Glutamatergic neuron (in vitro differentiated cells): Measurements from ENCODE around the gene TTLL10. TPM values are rescaled to one million over a fixed set of nuclear protein-coding genes. Genes with fewer than 3 reads are reported as not detected.
A peak's percentile ranks its signal among the peaks of the same experiment; 100 is the strongest.

Experiments
- DNase-seq: peaks from one replicate; pipeline ENCODE4 v3.0.0; 2022
- H3K27ac Mint-ChIP-seq: one replicate; pipeline ENCODE4 v1.8.0; 2020; ENCODE audit warnings: mild to moderate bottlenecking, mixed read lengths, inconsistent platforms; ENCODE audit not compliant: unreplicated experiment
- H3K27me3 Mint-ChIP-seq: one replicate; pipeline ENCODE4 v1.8.0; 2020; ENCODE audit warnings: mild to moderate bottlenecking, moderate library complexity, mixed read lengths, inconsistent platforms; ENCODE audit not compliant: unreplicated experiment
- H3K36me3 Mint-ChIP-seq: one replicate; pipeline ENCODE4 v1.8.0; 2020; ENCODE audit warnings: mild to moderate bottlenecking, mixed read lengths, inconsistent platforms; ENCODE audit not compliant: unreplicated experiment
- H3K4me1 Mint-ChIP-seq: one replicate; pipeline ENCODE4 v1.8.0; 2020; ENCODE audit warnings: mild to moderate bottlenecking, low read depth, mixed read lengths, inconsistent platforms; ENCODE audit not compliant: unreplicated experiment
- H3K4me3 Mint-ChIP-seq: one replicate; pipeline ENCODE4 v1.8.0; 2020; ENCODE audit warnings: mild to moderate bottlenecking, mixed read lengths, inconsistent platforms; ENCODE audit not compliant: unreplicated experiment
- H3K9me3 Mint-ChIP-seq: one replicate; pipeline ENCODE4 v1.8.0; 2020; ENCODE audit warnings: mild to moderate bottlenecking, moderate library complexity, mixed read lengths, inconsistent platforms; ENCODE audit not compliant: unreplicated experiment
- CTCF ChIP-seq: fragments of 200-600 bp; sonication (generic); IDR thresholded peaks from one replicate; pipeline ENCODE4 v1.5.0; 2021; ENCODE audit not compliant: partially characterized antibody, unreplicated experiment
- total RNA-seq: library from RNA; stranded (reverse); fragmentation: NEBNext Ultra II Directional; extraction: Animal tissue kit (Norgen Biotek cat#: 25700); gene quantifications from one replicate; pipeline ENCODE4 v1.2.1, GENCODE V29; 2021; ENCODE audit not compliant: unreplicated experiment

Gene TTLL10
- total RNA-seq, 1 donor from 2014 or later, result not detected

GRCh38 chr1:1165485-1165884, 8.2 kb upstream of the TTLL10 start:
- Mint-ChIP-seq H3K36me3 (no peaks in the 10 kb centered on the region), H3K9me3 (peaks cover 35% of the 10 kb centered on the region), H3K4me3 (no peak overlapping the region), H3K27me3 (peaks cover 38% of the 10 kb centered on the region), H3K4me1 (peaks cover 4% of the 10 kb centered on the region), H3K27ac (peak overlapping the region; percentile 82)
- TF ChIP-seq CTCF, result no peak
- peak; percentile 29 for DNase-seq

GRCh38 chr1:1165900-1166421, 7.7 kb upstream of the TTLL10 start:
- H3K36me3 Mint-ChIP-seq, result no peaks in the 10 kb centered on the region
- H3K4me3 Mint-ChIP-seq, result no peak overlapping the region
- peaks cover 35% of the 10 kb centered on the region for H3K27me3 Mint-ChIP-seq
- TF ChIP-seq CTCF, result no peak
- H3K4me1 Mint-ChIP-seq, result peaks cover 4% of the 10 kb centered on the region
- peaks cover 32% of the 10 kb centered on the region for H3K9me3 Mint-ChIP-seq
- peak; percentile 52 for DNase-seq
- H3K27ac Mint-ChIP-seq, result peak overlapping the region; percentile 82

- no peak for TF ChIP-seq CTCF
- Mint-ChIP-seq H3K9me3 (peaks cover 25% of the 10 kb centered on the region), H3K27ac (no peak overlapping the region)
Observed at GRCh38 chr1:1166642-1167397, 6.9 kb upstream of the TTLL10 start.

GRCh38 chr1:1167398-1167821, 6.3 kb upstream of the TTLL10 start:
- DNase-seq, result peak; percentile 47
- H3K4me3 Mint-ChIP-seq, result no peak overlapping the region
- TF ChIP-seq CTCF, result no peak

More at GRCh38 chr1:1166642-1167397, 6.9 kb upstream of the TTLL10 start:
- Mint-ChIP-seq H3K36me3 (no peaks in the 10 kb centered on the region), H3K4me3 (no peak overlapping the region), H3K4me1 (peaks cover 4% of the 10 kb centered on the region), H3K27me3 (peaks cover 29% of the 10 kb centered on the region)
- peak; percentile 57 for DNase-seq

GRCh38 chr1:1167841-1168450, 5.7 kb upstream of the TTLL10 start:
- peaks cover 4% of the 10 kb centered on the region for H3K4me1 Mint-ChIP-seq
- peak; percentile 47 for DNase-seq
- H3K27ac Mint-ChIP-seq, result no peak overlapping the region
- peaks cover 33% of the 10 kb centered on the region for H3K27me3 Mint-ChIP-seq
- peaks cover 28% of the 10 kb centered on the region for H3K9me3 Mint-ChIP-seq
- H3K36me3 Mint-ChIP-seq, result no peaks in the 10 kb centered on the region
- no peak overlapping the region for H3K4me3 Mint-ChIP-seq
- no peak for TF ChIP-seq CTCF

More at GRCh38 chr1:1167398-1167821, 6.3 kb upstream of the TTLL10 start:
- Mint-ChIP-seq H3K27me3 (peaks cover 33% of the 10 kb centered on the region), H3K36me3 (no peaks in the 10 kb centered on the region), H3K9me3 (peaks cover 28% of the 10 kb centered on the region), H3K27ac (no peak overlapping the region), H3K4me1 (peaks cover 4% of the 10 kb centered on the region)
